Psoas muscle (tissue), 8 donors: ENCODE results near the gene CNTNAP2. TPM values are rescaled to one million over a fixed set of nuclear protein-coding genes. Genes with fewer than 3 reads are reported as not detected.

Experiments used
- ATAC-seq, 4 donors: fragments of 200-7000 bp; cut with Tn5 transposase; one replicate each; pipeline ENCODE4 v1.9.1; 2020; ENCODE audit warnings: moderate library complexity in 3 of 4, mild to moderate bottlenecking in 2 of 4
- DNase-seq, 2 donors: peaks; one replicate each; pipeline ENCODE4 v3.0.0-alpha.2; 2020
- H3K27ac ChIP-seq: fragments of 200-600 bp; one replicate; pipeline ENCODE4 v1.8.0; 2022
- H3K27me3 ChIP-seq, 3 donors: fragments of 200-600 bp in 1 of 3; one replicate each; pipeline versions ENCODE4 v1.6.1 to v1.8.0; 2013 to 2022; ENCODE audit warnings: low read length in 2 of 3, mild to moderate bottlenecking in 2 of 3, moderate library complexity in 1 of 3; ENCODE audit not compliant: insufficient read depth in 3 of 3
- H3K36me3 ChIP-seq, 2 donors: fragments of 200-600 bp in 1 of 2; one replicate each; pipeline versions ENCODE4 v1.6.1 to v1.8.0; 2013 to 2022; ENCODE audit warnings: low read depth in 1 of 2, mild to moderate bottlenecking in 1 of 2, moderate library complexity in 1 of 2; ENCODE audit not compliant: insufficient read depth in 1 of 2
- H3K4me1 ChIP-seq: fragments of 200-600 bp; one replicate; pipeline ENCODE4 v1.8.0; 2022
- H3K4me3 ChIP-seq: fragments of 200-600 bp; one replicate; pipeline ENCODE4 v1.8.0; 2022; ENCODE audit warnings: mild to moderate bottlenecking
- H3K9me3 ChIP-seq: fragments of 200-600 bp; one replicate; pipeline ENCODE4 v1.8.0; 2022
- CTCF ChIP-seq: fragments of 200-600 bp; IDR thresholded peaks from one replicate; pipeline ENCODE4 v1.8.0; 2022; ENCODE audit warnings: antibody characterized with exemption
- WGBS, 3 donors: extraction: QIAGEN DNeasy Blood & Tissue Kit; methylation state at CpG; one replicate each; pipeline versions ENCODE4 v1.1.6 to v1.1.7; 2013; 5-methylcytosine and 5-hydroxymethylcytosine counted together
- intact Hi-C, 2 donors: fragments of 100-400 bp; cut with DNase I; formaldehyde crosslinking; loops; one replicate each; pipeline versions ENCODE4 v1.11.0 to v1.14.2; 2022
- polyA plus RNA-seq, 3 donors: library from polyadenylated mRNA; stranded (reverse); fragments of 200-250 nt; gene quantifications; one replicate each; pipeline ENCODE4 v1.2.3, GENCODE V29; 2013
- total RNA-seq, 4 donors: library from RNA; stranded (reverse); fragmentation: NEBNext Ultra II Directional in 2 of 4; extraction: Animal tissue kit (Norgen Biotek cat#: 25700) in 2 of 4; gene quantifications; one replicate each; pipeline versions ENCODE4 v1.2.1 to v1.2.4, GENCODE V29; 2021 to 2023
- donor health status: healthy with polysubstance abuse.
- donor health status: DM: no; HTN: no; CAD: no; lungs with moderate emphysema.
- donor health status: Bipolar disorder and iron deficiency.
- donor health status: healthy.
- donor health status: DM: yes; HTN: yes; CAD: no.
- donor health status: DM: no; HTN: no; CAD: no.
- donor health status: DM: no; HTN: no; CAD: no.
- donor health status: DM: yes; HTN: yes; CAD: no.

CNTNAP2 gene
- total and polyA plus RNA-seq, 7 donors: 0.01 to 0.13 TPM; not detected in 5

- ATAC-seq (no peak), DNase-seq (no peak)
- Histone ChIP-seq H3K9me3 (no peaks in the 10 kb centered on the region), H3K4me3 (no peak overlapping the region), H3K4me1 (no peaks in the 10 kb centered on the region), H3K27me3 (no peaks in the 10 kb centered on the region), H3K27ac (no peak overlapping the region), H3K36me3 (no peaks in the 10 kb centered on the region)
- TF ChIP-seq CTCF: no peak
- intact Hi-C loops: no loop called here
- whole genome bisulfite sequencing, 3 donors: 44 to 55% (median 50%) methylated on average over 4 of the region's 4 CpGs
Measured at GRCh38 chr7:148108381-148108780, 1991.8 kb downstream of the CNTNAP2 start.

- DNase-seq (no peak), ATAC-seq (no peak)
- Histone ChIP-seq H3K36me3 (no peaks in the 10 kb centered on the region), H3K27ac (no peak overlapping the region), H3K4me3 (no peak overlapping the region), H3K27me3 (no peaks in the 10 kb centered on the region), H3K9me3 (no peaks in the 10 kb centered on the region), H3K4me1 (no peaks in the 10 kb centered on the region)
- no peak for TF ChIP-seq CTCF
- WGBS, 3 donors: 80 to 85% (median 84%) methylated on average over 13 of the region's 13 CpGs
- intact Hi-C loops: no loop called here
Measured at GRCh38 chr7:148110097-148110868, 1993.7 kb downstream of the CNTNAP2 start.

- TF ChIP-seq CTCF: no peak
- ATAC-seq: no peak
- Histone ChIP-seq H3K4me3 (no peak overlapping the region), H3K4me1 (no peaks in the 10 kb centered on the region), H3K27ac (no peak overlapping the region), H3K9me3 (no peaks in the 10 kb centered on the region), H3K27me3 (no peaks in the 10 kb centered on the region), H3K36me3 (no peaks in the 10 kb centered on the region)
- WGBS, 3 donors: 76 to 83% (median 82%) methylated on average over 3 of the region's 3 CpGs
- intact Hi-C loops: no loop called here
- no peak for DNase-seq
Measured at GRCh38 chr7:148114804-148115203, 1998.2 kb downstream of the CNTNAP2 start.

- intact Hi-C loops: no loop called here
Measured at GRCh38 chr7:148115308-148115707, 1998.7 kb downstream of the CNTNAP2 start.

More at GRCh38 chr7:148115308-148115707, 1998.7 kb downstream of the CNTNAP2 start:
- Histone ChIP-seq H3K27ac (no peak overlapping the region), H3K36me3 (no peaks in the 10 kb centered on the region), H3K4me1 (no peaks in the 10 kb centered on the region), H3K4me3 (no peak overlapping the region), H3K27me3 (no peaks in the 10 kb centered on the region), H3K9me3 (no peaks in the 10 kb centered on the region)
- TF ChIP-seq CTCF: no peak
- DNase-seq (no peak), ATAC-seq (no peak)
- 59 to 70% (median 68%) methylated on average over 5 of the region's 5 CpGs for WGBS, 3 donors
